ENCODE measurements around the gene NCBP1. TPM values are rescaled to one million over a fixed set of nuclear protein-coding genes. Genes with fewer than 3 reads are reported as not detected.

NCBP1 gene
- total RNA-seq, 4 donors from 2014 or later: 16.1 to 234 (median 24.1) TPM

DNA sequence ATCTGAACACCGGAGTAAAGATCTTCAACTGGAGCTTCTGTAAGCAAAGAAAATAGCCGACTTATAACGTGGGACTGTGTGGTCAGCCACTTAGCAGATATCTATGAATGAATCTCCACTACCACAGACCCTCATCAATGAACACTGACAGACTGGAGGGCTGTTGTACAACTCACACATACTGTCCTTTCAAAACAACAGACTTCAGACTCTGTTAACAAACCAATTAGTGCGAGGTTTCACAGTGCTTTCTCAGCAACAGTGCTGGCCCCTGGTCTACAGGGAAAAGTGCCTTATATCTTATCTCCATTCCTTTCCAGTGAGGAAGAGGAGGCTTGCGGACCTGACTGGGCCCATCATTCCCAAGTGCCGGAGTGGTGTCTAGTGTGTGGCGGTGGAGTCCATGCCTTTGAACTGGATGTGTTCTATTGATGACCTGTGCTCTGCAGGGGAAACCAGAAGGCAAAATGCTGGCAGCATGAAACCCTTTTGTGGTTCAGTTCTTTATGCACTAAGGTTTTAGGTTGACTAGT, 34.2 kb upstream of the NCBP1 start:
- Histone ChIP-seq H3K27me3 (no peaks in the 10 kb centered on the region), H3K4me3 (no peak overlapping the region), H3K9me3 (no peaks in the 10 kb centered on the region), H3K4me1 (peaks cover 8 to 50% (median 10%) of the 10 kb centered on the region in 3 donors), H3K27ac (peak overlapping the region in 2 of 4 donors; percentile 68 to 77), H3K36me3 (peaks cover 0 to 57% of the 10 kb centered on the region in 2 donors)
- 67 to 76% methylated on average over 6 of the region's 7 CpGs for WGBS, 2 donors (ENCODE audit: low coverage in 1 of 2)
- TF ChIP-seq EP300 (IDR thresholded peaks at IDR 0.05) (no peak), POLR2A (IDR thresholded peaks at IDR 0.05) (no peak), POLR2AphosphoS5 (IDR thresholded peaks at IDR 0.05) (no peak)
- TF ChIP-seq, protein P1, sequence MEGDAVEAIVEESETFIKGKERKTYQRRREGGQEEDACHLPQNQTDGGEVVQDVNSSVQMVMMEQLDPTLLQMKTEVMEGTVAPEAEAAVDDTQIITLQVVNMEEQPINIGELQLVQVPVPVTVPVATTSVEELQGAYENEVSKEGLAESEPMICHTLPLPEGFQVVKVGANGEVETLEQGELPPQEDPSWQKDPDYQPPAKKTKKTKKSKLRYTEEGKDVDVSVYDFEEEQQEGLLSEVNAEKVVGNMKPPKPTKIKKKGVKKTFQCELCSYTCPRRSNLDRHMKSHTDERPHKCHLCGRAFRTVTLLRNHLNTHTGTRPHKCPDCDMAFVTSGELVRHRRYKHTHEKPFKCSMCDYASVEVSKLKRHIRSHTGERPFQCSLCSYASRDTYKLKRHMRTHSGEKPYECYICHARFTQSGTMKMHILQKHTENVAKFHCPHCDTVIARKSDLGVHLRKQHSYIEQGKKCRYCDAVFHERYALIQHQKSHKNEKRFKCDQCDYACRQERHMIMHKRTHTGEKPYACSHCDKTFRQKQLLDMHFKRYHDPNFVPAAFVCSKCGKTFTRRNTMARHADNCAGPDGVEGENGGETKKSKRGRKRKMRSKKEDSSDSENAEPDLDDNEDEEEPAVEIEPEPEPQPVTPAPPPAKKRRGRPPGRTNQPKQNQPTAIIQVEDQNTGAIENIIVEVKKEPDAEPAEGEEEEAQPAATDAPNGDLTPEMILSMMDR (IDR thresholded peaks at IDR 0.05): no peak
- ATAC-seq: no peak

DNA sequence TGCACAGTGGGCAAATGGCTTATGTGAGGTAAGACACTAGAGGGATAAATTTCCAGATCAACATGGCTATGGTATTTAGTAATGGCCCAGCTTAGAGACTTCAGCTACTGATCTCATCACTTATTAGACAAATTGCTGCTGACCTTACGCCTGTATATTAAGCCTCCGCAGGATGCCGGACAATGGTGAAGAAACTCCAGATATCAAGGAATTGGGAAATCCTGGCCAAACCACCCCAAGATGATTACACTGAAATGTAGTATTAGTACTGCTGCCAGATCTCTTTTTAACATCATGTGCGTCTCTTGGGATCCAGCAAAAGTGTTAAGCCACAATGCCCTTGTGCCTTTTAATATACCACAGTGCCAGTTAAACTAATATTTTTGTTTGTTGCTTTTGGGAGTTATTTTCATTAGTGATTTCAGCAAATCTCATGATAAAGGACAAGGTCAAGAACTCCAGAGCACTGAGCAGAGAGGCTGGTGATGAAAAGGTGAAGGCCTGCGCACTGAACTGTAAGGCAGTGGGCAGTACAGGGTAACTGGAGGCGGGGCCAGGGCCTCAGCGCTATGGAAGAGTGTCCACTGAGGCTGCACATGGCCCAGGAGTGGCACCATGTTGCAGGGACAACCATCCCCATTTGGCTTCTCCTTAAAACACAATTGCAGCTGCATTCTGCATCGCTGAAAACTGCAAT, 32.9 kb upstream of the NCBP1 start:
- Histone ChIP-seq H3K4me1 (peaks cover 8 to 39% (median 10%) of the 10 kb centered on the region in 3 donors), H3K27ac (no peak overlapping the region), H3K27me3 (no peaks in the 10 kb centered on the region), H3K9me3 (no peaks in the 10 kb centered on the region), H3K4me3 (no peak overlapping the region), H3K36me3 (peaks cover 0 to 70% of the 10 kb centered on the region in 2 donors)
- WGBS, 2 donors (ENCODE audit: low coverage in 1 of 2): 91 to 100% methylated on average over 4 to 5 of the region's 8 CpGs
- no peak for ATAC-seq
- TF ChIP-seq, protein P1 (IDR thresholded peaks at IDR 0.05): no peak
- no peak for TF ChIP-seq POLR2AphosphoS5 (IDR thresholded peaks at IDR 0.05)
- TF ChIP-seq EP300 (IDR thresholded peaks at IDR 0.05): no peak
- TF ChIP-seq POLR2A (IDR thresholded peaks at IDR 0.05): no peak

DNA sequence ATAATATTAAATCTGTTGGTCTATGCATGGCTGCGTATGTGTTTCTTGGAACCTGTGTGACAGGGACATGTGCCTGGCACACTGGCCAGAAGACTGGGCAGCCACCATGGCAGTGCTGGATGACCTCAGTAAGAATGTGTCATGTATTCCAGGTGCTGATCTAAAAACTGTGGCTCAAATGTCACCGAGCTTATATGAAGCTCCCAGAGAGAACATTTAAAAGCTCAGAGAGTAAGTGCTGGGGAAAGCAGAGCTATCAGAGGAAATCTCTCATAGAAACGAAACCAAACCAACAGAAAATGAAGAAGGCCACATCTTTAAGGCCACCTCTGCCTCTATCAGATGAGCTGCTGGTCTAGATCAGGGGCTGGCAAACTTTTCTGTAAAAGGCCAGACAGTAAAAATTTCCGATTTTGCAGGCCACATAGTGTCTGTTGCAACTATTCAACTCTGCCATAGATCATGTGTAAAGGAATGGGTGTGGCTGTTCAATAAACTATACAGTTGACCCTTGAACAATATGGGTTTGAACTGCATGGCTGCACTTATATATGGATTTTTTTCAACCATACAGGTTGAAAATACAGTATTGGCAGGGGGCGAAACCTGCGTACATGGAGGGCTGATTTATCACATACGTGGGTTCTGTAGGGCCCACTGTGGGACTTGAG, 32.3 kb upstream of the NCBP1 start:
- Histone ChIP-seq H3K9me3 (no peaks in the 10 kb centered on the region), H3K4me3 (no peak overlapping the region), H3K27ac (no peak overlapping the region), H3K36me3 (peaks cover 0 to 75% of the 10 kb centered on the region in 2 donors), H3K4me1 (peaks cover 3 to 32% (median 10%) of the 10 kb centered on the region in 3 donors), H3K27me3 (no peaks in the 10 kb centered on the region)
- TF ChIP-seq, protein P1 (IDR thresholded peaks at IDR 0.05): no peak
- TF ChIP-seq POLR2AphosphoS5 (IDR thresholded peaks at IDR 0.05) (no peak), EP300 (IDR thresholded peaks at IDR 0.05) (no peak), POLR2A (IDR thresholded peaks at IDR 0.05) (no peak)
- WGBS, 2 donors (ENCODE audit: low coverage in 1 of 2): 80 to 82% methylated on average over 5 to 7 of the region's 7 CpGs
- ATAC-seq: no peak

DNA sequence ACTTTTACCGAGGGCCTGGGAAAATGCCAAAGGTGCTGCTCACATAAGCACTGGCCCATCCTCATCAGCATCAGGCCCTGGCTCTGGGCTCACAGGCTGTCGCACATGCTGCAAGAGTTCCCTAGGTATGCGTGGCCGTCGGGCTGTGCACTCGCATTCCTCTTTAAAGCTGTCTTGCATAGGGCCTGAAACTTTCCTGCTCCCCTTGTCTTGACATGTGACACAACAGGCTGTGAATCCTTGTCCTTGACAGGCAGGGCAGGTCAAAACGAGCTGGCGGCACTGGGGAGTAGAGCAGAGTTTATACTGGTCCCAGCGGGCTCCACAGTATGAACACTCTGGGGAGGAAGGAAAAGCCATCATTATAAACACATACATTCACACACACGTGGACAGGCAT, 31.2 kb upstream of the NCBP1 start:
- Histone ChIP-seq H3K4me1 (peaks cover 0 to 22% (median 5%) of the 10 kb centered on the region in 3 donors), H3K27ac (peak overlapping the region in 3 of 4 donors; percentile 25 to 29 (median 28)), H3K9me3 (no peaks in the 10 kb centered on the region), H3K4me3 (no peak overlapping the region), H3K36me3 (peaks cover 0 to 82% of the 10 kb centered on the region in 2 donors), H3K27me3 (no peaks in the 10 kb centered on the region)
- TF ChIP-seq POLR2A (IDR thresholded peaks at IDR 0.05) (no peak), POLR2AphosphoS5 (IDR thresholded peaks at IDR 0.05) (no peak), EP300 (IDR thresholded peaks at IDR 0.05) (no peak)
- TF ChIP-seq, protein P1 (IDR thresholded peaks at IDR 0.05): no peak
- WGBS, 2 donors (ENCODE audit: low coverage in 1 of 2): 75% methylated on average over 1 of the region's 10 CpGs; no CpG with 5 or more reads in 1 of the 2 donors
- ATAC-seq: no peak
